ENCODE data around the gene DHDH.

Gene DHDH

GRCh38 chr19:48991011-48991609 is 57.6 kb downstream of the DHDH start:
- no peak overlapping the region for H3K27ac ChIP-seq (ENCODE audit: low read depth, low read length)
- no peaks in the 10 kb centered on the region for H3F3A ChIP-seq (ENCODE audit: insufficient read depth)
- H3K9me2 ChIP-seq (replicated peaks; ENCODE audit: insufficient read depth, low read length) = no peaks in the 10 kb centered on the region
- H4K20me1 ChIP-seq (ENCODE audit: low read depth, low read length) = no peaks in the 10 kb centered on the region
- no peaks in the 10 kb centered on the region for H3K9me3 ChIP-seq (ENCODE audit: insufficient read depth, low read length)
- no peak overlapping the region for H3K9ac ChIP-seq (ENCODE audit: low read length)
- H3K4me2 ChIP-seq (ENCODE audit: low read depth, low read length, poor library complexity, severe bottlenecking) = no peak overlapping the region
- no peak overlapping the region for H3K4me3 ChIP-seq (ENCODE audit: insufficient read depth, low read length, poor library complexity, severe bottlenecking)
- peaks cover 36% of the 10 kb centered on the region for H3K79me2 ChIP-seq (ENCODE audit: insufficient read depth, low read length)
- H3K36me3 ChIP-seq (ENCODE audit: low read length) = no peaks in the 10 kb centered on the region
- no peaks in the 10 kb centered on the region for H3K27me3 ChIP-seq (ENCODE audit: low read length)
- no peak overlapping the region for H2AFZ ChIP-seq (ENCODE audit: low read depth, low read length, severe bottlenecking)
- TF ChIP-seq EZH2phosphoT487 (conservative IDR thresholded peaks at IDR 0.05; ENCODE audit: low read length) (no peak), CTCF (IDR thresholded peaks at IDR 0.05; ENCODE audit: insufficient read depth, low read length, poor library complexity, severe bottlenecking) (no peak)

GRCh38 chr19:48991873-48992580 is 58.5 kb downstream of the DHDH start:
- Histone ChIP-seq H3K9me2 (replicated peaks; ENCODE audit: insufficient read depth, low read length) (no peaks in the 10 kb centered on the region), H2AFZ (ENCODE audit: low read depth, low read length, severe bottlenecking) (peak overlapping the region; percentile 56), H3K4me2 (ENCODE audit: low read depth, low read length, poor library complexity, severe bottlenecking) (peak overlapping the region; percentile 91), H3K27ac (ENCODE audit: low read depth, low read length) (0 out of 2 replicates have a peak overlapping the region, but pooled peaks have one; percentile 38), H3K36me3 (ENCODE audit: low read length) (no peaks in the 10 kb centered on the region), H3K9me3 (ENCODE audit: insufficient read depth, low read length) (no peaks in the 10 kb centered on the region), H3F3A (ENCODE audit: insufficient read depth) (no peaks in the 10 kb centered on the region), H3K79me2 (ENCODE audit: insufficient read depth, low read length) (peaks cover 43% of the 10 kb centered on the region), H3K27me3 (ENCODE audit: low read length) (no peaks in the 10 kb centered on the region), H3K9ac (ENCODE audit: low read length) (peak overlapping the region; percentile 92), H4K20me1 (ENCODE audit: low read depth, low read length) (no peaks in the 10 kb centered on the region), H3K4me3 (ENCODE audit: insufficient read depth, low read length, poor library complexity, severe bottlenecking) (peak overlapping the region; percentile 97)
- TF ChIP-seq EZH2phosphoT487 (conservative IDR thresholded peaks at IDR 0.05; ENCODE audit: low read length) = no peak
- no peak for TF ChIP-seq CTCF (IDR thresholded peaks at IDR 0.05; ENCODE audit: insufficient read depth, low read length, poor library complexity, severe bottlenecking)

GRCh38 chr19:48992581-48993174 is 59.2 kb downstream of the DHDH start:
- Histone ChIP-seq H3K27me3 (ENCODE audit: low read length) (no peaks in the 10 kb centered on the region), H4K20me1 (ENCODE audit: low read depth, low read length) (no peaks in the 10 kb centered on the region), H2AFZ (ENCODE audit: low read depth, low read length, severe bottlenecking) (peak overlapping the region; percentile 56), H3K4me3 (ENCODE audit: insufficient read depth, low read length, poor library complexity, severe bottlenecking) (peak overlapping the region; percentile 97), H3K9me2 (replicated peaks; ENCODE audit: insufficient read depth, low read length) (no peaks in the 10 kb centered on the region), H3K36me3 (ENCODE audit: low read length) (no peaks in the 10 kb centered on the region), H3K79me2 (ENCODE audit: insufficient read depth, low read length) (peaks cover 49% of the 10 kb centered on the region), H3K4me2 (ENCODE audit: low read depth, low read length, poor library complexity, severe bottlenecking) (peak overlapping the region; percentile 91), H3K9ac (ENCODE audit: low read length) (peak overlapping the region; percentile 92), H3K9me3 (ENCODE audit: insufficient read depth, low read length) (no peaks in the 10 kb centered on the region), H3K27ac (ENCODE audit: low read depth, low read length) (peak overlapping the region; percentile 38), H3F3A (ENCODE audit: insufficient read depth) (no peaks in the 10 kb centered on the region)
- no peak for TF ChIP-seq CTCF (IDR thresholded peaks at IDR 0.05; ENCODE audit: insufficient read depth, low read length, poor library complexity, severe bottlenecking)
- no peak for TF ChIP-seq EZH2phosphoT487 (conservative IDR thresholded peaks at IDR 0.05; ENCODE audit: low read length)
